ENCODE measurements around the gene PGM2L1. TPM values are rescaled to one million over a fixed set of nuclear protein-coding genes. Genes with fewer than 3 reads are reported as not detected.
"Not testable (repeated sequence)": the region's sequence is repeated elsewhere in the genome, so short reads cannot be mapped to it uniquely, and the experiment has no call there.

The PGM2L1 gene
- total RNA-seq, 1 donor from 2014 or later: 20.5 TPM

- DNase-seq (ENCODE audit: low spot score, unreplicated experiment): no peak
- Mint-ChIP-seq H3K27ac (no peak overlapping the region), H3K9me3 (ENCODE audit: low read depth) (no peaks in the 10 kb centered on the region), H3K4me3 (ENCODE audit: low read depth) (no peak overlapping the region), H3K36me3 (ENCODE audit: insufficient read depth) (peaks cover 31% of the 10 kb centered on the region), H3K4me1 (ENCODE audit: low read depth) (peaks cover 9% of the 10 kb centered on the region), H3K27me3 (no peaks in the 10 kb centered on the region)
- no peak for TF ChIP-seq CTCF (IDR thresholded peaks at IDR 0.05; ENCODE audit: unreplicated experiment)
Measured at GRCh38 chr11:74341921-74342320, 56.3 kb downstream of the PGM2L1 start.

GRCh38 chr11:74339619-74340018, 58.6 kb downstream of the PGM2L1 start:
- H3K27me3 Mint-ChIP-seq: no peaks in the 10 kb centered on the region
- DNase-seq (ENCODE audit: low spot score, unreplicated experiment): no peak
- H3K27ac Mint-ChIP-seq: no peak overlapping the region
- peaks cover 29% of the 10 kb centered on the region for H3K36me3 Mint-ChIP-seq (ENCODE audit: insufficient read depth)
- H3K9me3 Mint-ChIP-seq (ENCODE audit: low read depth): no peaks in the 10 kb centered on the region
- no peak overlapping the region for H3K4me3 Mint-ChIP-seq (ENCODE audit: low read depth)
- TF ChIP-seq CTCF (IDR thresholded peaks at IDR 0.05; ENCODE audit: unreplicated experiment): no peak
- peaks cover 11% of the 10 kb centered on the region for H3K4me1 Mint-ChIP-seq (ENCODE audit: low read depth)

- no peaks in the 10 kb centered on the region for H3K27me3 Mint-ChIP-seq
- DNase-seq (ENCODE audit: low spot score, unreplicated experiment): no peak
- H3K4me1 Mint-ChIP-seq (ENCODE audit: low read depth): peaks cover 11% of the 10 kb centered on the region
- H3K9me3 Mint-ChIP-seq (ENCODE audit: low read depth): no peaks in the 10 kb centered on the region
- no peak overlapping the region for H3K4me3 Mint-ChIP-seq (ENCODE audit: low read depth)
- no peak for TF ChIP-seq CTCF (IDR thresholded peaks at IDR 0.05; ENCODE audit: unreplicated experiment)
- no peak overlapping the region for H3K27ac Mint-ChIP-seq
- peaks cover 24% of the 10 kb centered on the region for H3K36me3 Mint-ChIP-seq (ENCODE audit: insufficient read depth)
Measured at GRCh38 chr11:74338963-74339362, 59.3 kb downstream of the PGM2L1 start.

GRCh38 chr11:74333193-74333592, 65.0 kb downstream of the PGM2L1 start:
- Mint-ChIP-seq H3K36me3 (ENCODE audit: insufficient read depth) (peaks cover 13% of the 10 kb centered on the region), H3K27me3 (no peaks in the 10 kb centered on the region), H3K9me3 (ENCODE audit: low read depth) (no peaks in the 10 kb centered on the region), H3K4me3 (ENCODE audit: low read depth) (no peak overlapping the region), H3K4me1 (ENCODE audit: low read depth) (peaks cover 3% of the 10 kb centered on the region), H3K27ac (no peak overlapping the region)
- no peak for DNase-seq (ENCODE audit: low spot score, unreplicated experiment)
- no peak for TF ChIP-seq CTCF (IDR thresholded peaks at IDR 0.05; ENCODE audit: unreplicated experiment)

- Mint-ChIP-seq H3K27ac (no peak overlapping the region), H3K36me3 (ENCODE audit: insufficient read depth) (peaks cover 17% of the 10 kb centered on the region), H3K4me1 (ENCODE audit: low read depth) (peaks cover 4% of the 10 kb centered on the region), H3K27me3 (no peaks in the 10 kb centered on the region), H3K9me3 (ENCODE audit: low read depth) (no peaks in the 10 kb centered on the region), H3K4me3 (ENCODE audit: low read depth) (no peak overlapping the region)
- no peak for TF ChIP-seq CTCF (IDR thresholded peaks at IDR 0.05; ENCODE audit: unreplicated experiment)
- DNase-seq (ENCODE audit: low spot score, unreplicated experiment): no peak
Measured at GRCh38 chr11:74332291-74332690, 65.9 kb downstream of the PGM2L1 start.

GRCh38 chr11:74331000-74331399, 67.2 kb downstream of the PGM2L1 start:
- H3K9me3 Mint-ChIP-seq (ENCODE audit: low read depth); H3K27ac Mint-ChIP-seq; H3K4me1 Mint-ChIP-seq (ENCODE audit: low read depth); H3K27me3 Mint-ChIP-seq; DNase-seq (ENCODE audit: low spot score, unreplicated experiment); H3K4me3 Mint-ChIP-seq (ENCODE audit: low read depth): not testable (repeated sequence)
- peaks cover 19% of the 10 kb centered on the region for H3K36me3 Mint-ChIP-seq (ENCODE audit: insufficient read depth)

All from progenitor cell of endocrine pancreas (in vitro differentiated cells).